HG02840 (cell line): Measurements from ENCODE around the gene ETV2.
"Not testable (repeated sequence)": the region's sequence is repeated elsewhere in the genome, so short reads cannot be mapped to it uniquely, and the experiment has no call there.

Experiments
- ATAC-seq: cut with Tn5 transposase; IDR thresholded peaks from one replicate; pipeline ENCODE4 v1.9.1; 2021; ENCODE audit warnings: mild to moderate bottlenecking, moderate library complexity, moderate number of reproducible peaks; ENCODE audit not compliant: unreplicated experiment, low FRiP score

Gene ETV2, protein sequence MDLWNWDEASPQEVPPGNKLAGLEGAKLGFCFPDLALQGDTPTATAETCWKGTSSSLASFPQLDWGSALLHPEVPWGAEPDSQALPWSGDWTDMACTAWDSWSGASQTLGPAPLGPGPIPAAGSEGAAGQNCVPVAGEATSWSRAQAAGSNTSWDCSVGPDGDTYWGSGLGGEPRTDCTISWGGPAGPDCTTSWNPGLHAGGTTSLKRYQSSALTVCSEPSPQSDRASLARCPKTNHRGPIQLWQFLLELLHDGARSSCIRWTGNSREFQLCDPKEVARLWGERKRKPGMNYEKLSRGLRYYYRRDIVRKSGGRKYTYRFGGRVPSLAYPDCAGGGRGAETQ

DNA sequence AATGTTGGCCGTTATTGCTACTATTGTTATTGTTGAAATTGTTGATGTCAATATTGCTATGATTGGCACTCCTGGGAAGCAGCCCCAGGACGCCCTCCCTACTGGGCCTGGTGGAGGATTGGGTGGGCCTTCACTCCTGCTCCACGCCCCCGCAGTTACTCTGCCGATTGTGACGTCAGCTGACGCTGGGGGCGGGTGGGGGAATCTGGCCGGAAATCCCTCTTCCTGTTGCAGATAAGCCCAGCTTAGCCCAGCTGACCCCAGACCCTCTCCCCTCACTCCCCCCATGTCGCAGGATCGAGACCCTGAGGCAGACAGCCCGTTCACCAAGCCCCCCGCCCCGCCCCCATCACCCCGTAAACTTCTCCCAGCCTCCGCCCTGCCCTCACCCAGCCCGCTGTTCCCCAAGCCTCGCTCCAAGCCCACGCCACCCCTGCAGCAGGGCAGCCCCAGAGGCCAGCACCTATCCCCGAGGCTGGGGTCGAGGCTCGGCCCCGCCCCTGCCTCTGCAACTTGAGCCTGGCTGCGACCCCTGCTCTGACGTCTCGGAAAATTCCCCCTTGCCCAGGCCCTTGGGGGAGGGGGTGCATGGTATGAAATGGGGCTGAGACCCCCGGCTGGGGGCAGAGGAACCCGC is at the start of gene ETV2:
Gene ETV2, plus strand, starts transcription at position 231 of the 637 bp plus-strand sequence. CDS start 716 bp downstream, outside the sequence.
- no peak for ATAC-seq

- ATAC-seq = no peak
Measured at GRCh38 chr19:35592226-35592625, 49.3 kb upstream of the ETV2 start.

DNA sequence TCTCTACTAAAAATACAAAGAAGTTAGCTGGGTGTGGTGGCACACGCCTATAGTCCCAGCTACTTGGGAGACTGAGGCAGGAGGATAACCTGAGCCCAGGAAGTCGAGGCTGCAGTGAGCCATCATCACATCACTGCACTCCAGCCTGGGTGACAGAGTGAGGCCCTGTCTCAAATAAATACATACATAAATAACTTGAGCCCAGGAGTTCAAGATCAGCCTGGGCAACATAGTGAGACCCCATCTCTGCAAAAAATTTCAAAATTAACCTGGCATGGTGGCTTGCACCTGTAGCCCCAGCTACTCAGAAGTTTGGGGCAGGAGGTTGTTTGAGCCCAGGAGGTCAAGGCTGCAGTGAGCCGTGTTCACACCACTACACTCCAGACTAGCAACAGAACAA is 46.5 kb upstream of the ETV2 start:
- ATAC-seq = not testable (repeated sequence)

GRCh38 chr19:35595928-35596327 is 45.6 kb upstream of the ETV2 start:
- ATAC-seq = no peak

GRCh38 chr19:35596366-35596999 is 45.1 kb upstream of the ETV2 start:
- ATAC-seq = no peak

- ATAC-seq = no peak
Measured at GRCh38 chr19:35601971-35602370, 39.6 kb upstream of the ETV2 start.

- not testable (repeated sequence) for ATAC-seq
Measured at GRCh38 chr19:35604436-35604835, 37.1 kb upstream of the ETV2 start.

GRCh38 chr19:35607170-35607569 is 34.4 kb upstream of the ETV2 start:
- not testable (repeated sequence) for ATAC-seq

GRCh38 chr19:35607661-35608060 is 33.9 kb upstream of the ETV2 start:
- ATAC-seq = no peak

DNA sequence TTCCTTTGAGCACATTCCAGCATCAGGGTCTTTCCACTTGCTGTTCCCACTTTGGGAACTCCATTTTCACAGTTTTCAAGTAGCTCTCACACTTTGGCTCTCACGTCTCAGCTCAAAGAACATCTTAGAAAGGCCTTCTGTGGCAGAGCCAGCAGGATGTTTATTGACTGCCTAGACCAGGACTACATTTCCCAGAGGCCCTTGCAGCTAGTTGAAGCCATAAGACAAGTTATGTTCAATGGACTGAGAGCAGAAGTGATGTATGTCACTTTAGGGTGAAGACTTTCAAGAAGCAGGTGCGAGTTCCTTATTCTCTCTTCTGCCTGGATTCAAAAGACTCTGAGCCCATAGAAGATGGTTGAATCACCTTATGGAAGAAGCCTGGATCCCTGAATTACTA is 33.3 kb upstream of the ETV2 start:
- ATAC-seq = no peak

DNA sequence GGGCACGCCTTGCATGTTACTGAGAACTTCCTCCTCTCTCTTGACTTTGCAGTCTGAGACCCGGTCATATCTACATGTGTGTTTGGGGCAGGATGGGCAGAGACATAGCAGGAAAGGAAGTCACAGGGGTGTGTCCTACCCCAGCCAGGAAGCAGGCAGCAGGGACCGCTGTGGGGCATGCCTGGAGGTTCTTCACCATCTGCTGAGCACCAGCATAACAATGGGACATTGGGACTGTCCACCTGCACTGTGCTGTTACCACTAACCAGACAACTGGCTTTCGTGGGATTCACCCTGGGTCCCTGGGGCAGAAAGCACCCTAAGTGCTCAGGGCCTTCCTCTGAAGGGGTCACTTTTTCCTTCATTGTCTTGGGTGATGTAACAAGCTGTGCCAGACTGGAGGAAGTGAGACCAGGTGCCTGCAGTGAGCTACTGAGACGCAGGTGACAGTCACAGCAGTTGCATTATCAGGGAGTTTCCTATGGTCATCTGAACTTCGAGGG is 31.6 kb upstream of the ETV2 start:
- ATAC-seq = no peak

DNA sequence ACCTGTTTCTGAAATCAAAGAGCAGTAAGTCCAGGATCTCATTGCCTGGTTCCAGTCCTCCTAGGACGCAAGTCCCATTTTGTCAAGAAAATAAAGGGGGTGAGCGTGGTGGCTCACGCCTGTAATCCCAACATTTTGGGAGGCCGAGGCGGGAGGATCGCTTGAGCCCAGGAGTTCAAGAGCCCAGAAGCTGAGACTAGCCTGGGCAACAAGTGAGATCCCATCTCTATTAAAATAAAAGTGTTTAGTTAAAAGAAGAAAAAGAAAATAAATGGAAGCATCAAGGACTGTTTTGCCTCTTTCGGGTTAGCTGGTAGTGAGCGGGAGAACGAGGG is 29.4 kb upstream of the ETV2 start:
- no peak for ATAC-seq

- ATAC-seq = peak; percentile 79
Measured at GRCh38 chr19:35612559-35613321, 28.8 kb upstream of the ETV2 start, which contains the start of gene HAUS5. Gene HAUS5, plus strand, starts transcription at chr19:35612735. Its CDS starts 60 bp downstream, at chr19:35612795.

DNA sequence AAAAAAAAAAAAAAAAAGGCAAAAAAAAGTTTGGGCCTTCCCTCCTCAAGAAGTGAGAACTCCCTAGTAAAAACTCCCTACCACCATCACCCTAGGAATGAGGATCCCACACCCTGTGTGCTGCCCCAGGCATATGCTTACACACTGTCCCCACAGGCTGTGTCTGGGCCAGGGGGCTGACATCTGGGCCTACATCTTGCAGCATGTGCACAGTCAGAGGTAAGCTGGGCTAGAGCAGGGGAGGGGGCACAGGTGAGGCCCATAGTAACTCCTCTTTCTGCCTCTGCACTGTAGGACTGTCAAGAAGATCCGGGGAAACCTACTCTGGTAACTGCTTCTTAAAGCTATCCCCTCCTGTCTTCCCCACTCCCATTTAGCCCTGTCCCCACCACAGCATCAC is 28.0 kb upstream of the ETV2 start:
- ATAC-seq = no peak

DNA sequence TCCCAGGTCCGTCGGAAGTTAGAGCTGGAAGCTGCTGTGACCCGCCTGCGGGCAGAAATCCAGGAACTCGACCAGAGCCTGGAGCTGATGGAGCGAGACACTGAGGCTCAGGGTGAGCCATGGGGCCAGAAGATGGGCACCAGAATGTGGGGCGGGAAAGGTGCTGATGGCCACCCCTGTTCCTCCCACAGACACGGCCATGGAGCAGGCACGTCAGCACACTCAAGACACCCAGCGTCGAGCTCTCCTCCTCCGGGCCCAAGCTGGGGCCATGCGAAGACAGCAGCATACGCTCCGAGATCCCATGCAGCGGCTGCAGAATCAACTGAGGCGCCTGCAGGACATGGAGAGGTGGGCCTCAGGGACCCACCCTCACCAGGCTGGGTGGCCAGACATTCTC is 26.5 kb upstream of the ETV2 start:
- no peak for ATAC-seq

DNA sequence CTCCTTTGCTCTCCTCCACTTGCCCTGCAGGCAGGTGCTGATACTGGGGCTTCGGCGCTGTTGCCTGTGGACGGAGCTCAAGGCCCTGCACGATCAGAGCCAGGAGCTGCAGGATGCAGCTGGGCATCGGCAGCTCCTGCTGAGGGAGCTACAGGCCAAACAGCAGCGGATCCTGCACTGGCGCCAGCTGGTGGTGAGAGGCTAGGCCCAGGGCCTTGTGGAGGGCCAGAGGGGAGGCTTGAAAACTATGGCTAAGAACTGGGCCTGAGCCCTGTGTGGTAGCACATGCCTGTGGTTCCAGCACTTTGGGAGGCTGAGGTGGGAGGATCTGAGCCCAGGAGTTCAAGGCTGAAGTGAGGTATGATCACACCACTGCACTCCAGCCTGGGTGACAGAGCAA is 22.7 kb upstream of the ETV2 start:
- ATAC-seq = no peak

- ATAC-seq = no peak
Measured at GRCh38 chr19:35619290-35619923, 22.1 kb upstream of the ETV2 start.

GRCh38 chr19:35620001-35620400 is 21.5 kb upstream of the ETV2 start:
- ATAC-seq = no peak

DNA sequence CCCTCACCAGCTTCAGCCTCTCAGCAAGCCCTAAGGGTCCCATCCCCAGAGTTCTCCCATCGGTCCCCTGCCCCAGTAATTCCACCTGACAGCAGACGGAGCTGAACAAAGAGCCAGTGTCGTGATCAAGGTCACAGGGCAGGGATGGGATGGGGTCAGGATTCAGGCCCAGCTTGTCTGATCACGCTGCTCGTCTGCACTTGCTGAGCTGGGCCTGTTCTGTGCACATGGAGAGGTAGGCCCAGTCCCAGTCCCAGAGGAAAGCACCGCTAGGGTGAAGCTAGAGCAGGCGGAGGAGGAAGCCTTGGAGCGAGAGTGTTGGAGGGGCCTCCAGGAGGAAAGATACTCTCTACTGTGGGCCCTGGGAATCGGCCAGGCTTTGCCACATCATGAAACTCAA is 19.8 kb upstream of the ETV2 start:
- no peak for ATAC-seq

GRCh38 chr19:35622750-35623149 is 18.8 kb upstream of the ETV2 start:
- ATAC-seq = no peak
